PFSK-1 (cell line): ENCODE measurements around the gene SLC43A3.

Experiments used
- POLR2AphosphoS5 ChIP-seq: IDR thresholded peaks from 2 replicates; pipeline ENCODE4 v1.6.1; 2012; ENCODE audit warnings: low read depth, mild to moderate bottlenecking, control low read depth, low read length, moderate library complexity
- TAF1 ChIP-seq: IDR thresholded peaks from 2 replicates; pipeline ENCODE4 v1.6.1; 2012; ENCODE audit warnings: low read length, control low read depth, borderline replicate concordance; ENCODE audit not compliant: insufficient read depth

GRCh38 chr11:57410287-57410686 is 16.6 kb downstream of the SLC43A3 start:
- TF ChIP-seq TAF1, result no peak
- TF ChIP-seq POLR2AphosphoS5, result no peak
